IPS-18c (cell line): ENCODE measurements around the gene SUSD5.

Source experiments
- H3K4me3 ChIP-seq: 2 replicates; pipeline ENCODE4 v1.7.0; 2013; ENCODE audit warnings: low read depth, mild to moderate bottlenecking, low read length, moderate library complexity; ENCODE audit not compliant: insufficient read depth
- H3K9me3 ChIP-seq: one replicate; pipeline ENCODE4 v1.6.1; 2013; ENCODE audit warnings: mild to moderate bottlenecking, low read length, moderate library complexity; ENCODE audit not compliant: control insufficient read depth, insufficient read depth

The SUSD5 gene

GRCh38 chr3:33218446-33219174, at the start of gene SUSD5:
Gene SUSD5 (minus strand): TSS chr3:33218810. CDS start chr3:33218797, 13 bp downstream.
- Histone ChIP-seq H3K4me3 (peak within 1 kb of the TSS; percentile 64), H3K9me3 (no peaks in the 10 kb centered on the region)

GRCh38 chr3:33260104-33260503, 41.5 kb upstream of the SUSD5 start:
- H3K9me3 ChIP-seq, result no peaks in the 10 kb centered on the region
- no peak overlapping the region for H3K4me3 ChIP-seq

GRCh38 chr3:33256249-33256648, 37.6 kb upstream of the SUSD5 start:
- Histone ChIP-seq H3K4me3 (no peak overlapping the region), H3K9me3 (no peaks in the 10 kb centered on the region)

DNA sequence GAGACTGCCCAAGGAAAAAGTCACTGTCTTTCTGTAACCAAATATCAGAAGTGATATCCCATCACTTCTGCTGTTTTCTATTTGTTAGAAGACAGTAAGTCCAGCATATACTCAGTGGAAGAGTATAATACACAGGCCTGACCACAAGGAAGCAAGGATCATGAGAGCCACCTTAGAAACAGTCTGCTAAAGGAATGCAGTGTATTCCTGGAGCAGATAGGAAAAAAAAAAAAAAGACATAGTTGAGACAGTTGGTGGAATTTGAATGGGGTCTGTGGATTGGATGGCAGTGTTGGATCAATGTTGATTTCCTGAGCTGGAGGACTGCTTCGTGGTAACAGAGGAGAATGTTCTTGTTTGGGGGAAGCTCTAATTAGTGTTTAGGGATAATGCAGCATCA, 32.1 kb upstream of the SUSD5 start:
- Histone ChIP-seq H3K4me3 (no peak overlapping the region), H3K9me3 (no peaks in the 10 kb centered on the region)

DNA sequence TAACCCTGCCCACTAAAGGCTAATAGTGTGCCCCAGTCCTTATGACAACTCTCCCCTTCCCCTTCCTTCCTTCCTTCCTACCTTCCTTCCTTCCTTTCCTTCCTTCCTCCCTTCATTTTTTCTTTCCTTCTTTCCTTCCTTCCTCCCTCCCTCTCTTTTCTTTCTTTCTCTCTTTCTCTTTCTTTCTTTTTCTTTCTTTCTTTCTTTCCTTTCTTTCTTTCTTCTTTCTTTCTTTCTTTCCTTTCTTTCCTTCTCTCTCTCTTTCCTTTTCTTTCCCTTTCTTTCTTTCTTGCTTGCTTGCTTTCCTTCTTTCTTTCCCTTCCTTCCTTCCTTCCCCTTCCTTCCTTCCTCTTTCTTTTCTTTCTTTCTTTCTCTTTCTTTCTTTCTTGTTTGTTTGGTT, 28.2 kb upstream of the SUSD5 start:
- H3K4me3 ChIP-seq, result no peak overlapping the region
- no peaks in the 10 kb centered on the region for H3K9me3 ChIP-seq

GRCh38 chr3:33240261-33240660, 21.7 kb upstream of the SUSD5 start:
- Histone ChIP-seq H3K4me3 (no peak overlapping the region), H3K9me3 (peaks cover 2% of the 10 kb centered on the region)

DNA sequence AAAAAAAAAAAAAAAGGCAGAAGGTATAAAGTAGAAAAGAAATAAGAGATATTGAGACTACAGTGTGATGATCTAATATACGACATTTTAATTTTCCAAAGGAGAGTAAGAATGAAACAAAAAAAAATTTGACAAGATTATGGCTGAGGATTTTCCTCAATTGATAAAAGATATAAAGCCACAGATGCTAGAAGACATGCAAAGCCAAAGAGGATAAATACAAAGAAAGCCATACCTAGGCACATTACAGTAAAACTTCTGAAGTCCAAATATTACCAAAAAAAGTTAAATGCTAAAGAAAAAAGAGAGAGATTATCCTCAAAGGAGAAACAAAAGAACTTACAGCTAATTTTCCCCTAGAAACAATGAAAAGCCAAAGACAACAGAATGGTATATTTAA, 20.3 kb upstream of the SUSD5 start:
- no peak overlapping the region for H3K4me3 ChIP-seq
- H3K9me3 ChIP-seq, result peaks cover 2% of the 10 kb centered on the region

- peaks cover 2% of the 10 kb centered on the region for H3K9me3 ChIP-seq
- H3K4me3 ChIP-seq, result no peak overlapping the region
Observed at GRCh38 chr3:33237439-33237838, 18.8 kb upstream of the SUSD5 start.

GRCh38 chr3:33236005-33236404, 17.4 kb upstream of the SUSD5 start:
- H3K9me3 ChIP-seq, result peaks cover 2% of the 10 kb centered on the region
- no peak overlapping the region for H3K4me3 ChIP-seq

GRCh38 chr3:33233884-33234283, 15.3 kb upstream of the SUSD5 start:
- peaks cover 2% of the 10 kb centered on the region for H3K9me3 ChIP-seq
- H3K4me3 ChIP-seq, result no peak overlapping the region

DNA sequence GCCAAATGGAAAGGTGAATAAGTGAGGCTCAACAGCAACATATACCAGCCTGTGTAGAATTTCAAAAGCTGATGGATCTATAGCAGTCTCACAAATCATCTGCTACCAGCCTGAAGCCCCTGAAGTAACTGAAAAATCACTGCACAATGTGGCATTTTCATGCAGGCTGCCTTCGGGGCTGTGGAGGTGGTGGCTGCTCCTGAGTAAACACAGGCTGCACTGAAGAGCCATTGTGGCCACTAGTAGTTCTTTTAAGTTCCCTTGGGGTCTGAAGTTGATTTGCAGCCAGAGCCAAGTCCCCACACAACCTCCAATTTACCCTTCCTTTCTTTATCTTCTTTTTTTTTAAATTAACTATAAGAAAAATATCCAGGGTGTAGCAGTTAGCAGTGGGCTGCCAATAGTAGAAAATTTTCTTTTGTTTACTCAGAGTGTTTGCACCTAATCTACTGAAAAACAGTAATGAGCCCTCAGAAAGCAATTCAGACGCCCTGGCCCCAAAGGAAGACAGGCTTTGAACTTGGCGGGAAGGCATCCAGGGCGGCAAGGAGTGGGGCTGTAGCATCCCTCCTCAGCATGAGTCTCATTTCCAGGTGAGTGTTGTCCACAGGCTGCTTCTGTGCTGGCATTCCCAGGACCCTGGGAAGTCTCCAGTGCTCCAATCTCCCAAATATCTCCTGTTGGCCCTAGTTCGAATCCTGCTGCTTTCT, 13.3 kb upstream of the SUSD5 start:
- no peaks in the 10 kb centered on the region for H3K9me3 ChIP-seq

DNA sequence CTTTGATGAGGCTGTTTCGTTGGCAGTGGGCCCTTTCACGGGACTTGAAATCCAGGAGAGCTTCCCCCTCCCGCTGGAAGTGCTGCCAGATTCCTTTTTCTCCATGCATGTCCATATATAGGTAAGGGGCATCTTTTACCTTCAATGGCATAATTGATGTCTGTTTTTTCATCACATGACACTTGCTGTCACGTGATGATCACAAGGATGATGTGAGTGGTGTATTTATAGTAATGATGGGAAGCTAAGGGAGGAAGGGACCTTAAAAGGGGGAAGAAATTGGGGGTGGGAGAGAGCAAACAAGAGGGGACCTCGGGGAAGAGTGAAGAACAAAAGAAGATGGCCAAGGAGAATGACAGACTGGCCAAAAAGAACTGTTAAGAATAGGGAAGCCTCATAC, 11.3 kb upstream of the SUSD5 start:
- no peak overlapping the region for H3K4me3 ChIP-seq
- no peaks in the 10 kb centered on the region for H3K9me3 ChIP-seq

More for the DNA sequence above, 13.3 kb upstream of the SUSD5 start:
- no peak overlapping the region for H3K4me3 ChIP-seq

GRCh38 chr3:33229066-33229465, 10.5 kb upstream of the SUSD5 start:
- Histone ChIP-seq H3K4me3 (no peak overlapping the region), H3K9me3 (no peaks in the 10 kb centered on the region)

DNA sequence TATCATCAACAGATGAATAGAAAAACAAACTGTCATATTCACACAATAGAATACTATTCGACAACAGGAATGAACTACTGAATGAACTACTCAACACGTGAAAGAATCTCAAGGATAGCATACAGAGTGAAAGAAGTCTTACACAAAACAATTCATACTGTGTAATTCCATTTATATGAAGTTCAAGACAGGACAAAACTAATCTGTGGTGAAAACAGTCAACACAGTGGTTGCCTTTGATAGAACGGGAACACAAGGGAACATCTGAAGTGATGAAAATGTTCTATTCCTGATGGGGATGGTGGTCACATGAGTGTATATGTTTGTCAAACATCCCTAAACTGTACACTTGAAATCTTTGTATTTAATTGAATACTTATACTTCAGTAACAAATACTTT, 2.6 kb upstream of the SUSD5 start:
- H3K9me3 ChIP-seq, result no peaks in the 10 kb centered on the region
- no peak overlapping the region for H3K4me3 ChIP-seq

DNA sequence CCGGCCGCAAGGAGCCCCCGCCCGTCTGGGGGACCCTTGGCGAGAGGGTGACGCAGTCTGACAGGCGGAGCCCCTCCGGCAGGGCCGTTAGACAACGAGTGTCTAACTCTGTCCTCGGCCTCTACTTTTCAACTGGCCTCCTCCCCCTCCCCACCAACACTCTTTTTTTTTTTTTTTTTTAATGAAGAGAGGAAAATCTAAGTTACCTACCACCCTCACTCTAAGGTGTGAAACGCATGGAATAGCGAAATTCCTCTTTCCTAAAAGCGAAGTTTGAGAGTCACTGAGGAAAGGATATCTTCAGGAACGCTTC, 521 bp upstream of the SUSD5 start:
- Histone ChIP-seq H3K4me3 (peak overlapping the region; percentile 64), H3K9me3 (no peaks in the 10 kb centered on the region)

DNA sequence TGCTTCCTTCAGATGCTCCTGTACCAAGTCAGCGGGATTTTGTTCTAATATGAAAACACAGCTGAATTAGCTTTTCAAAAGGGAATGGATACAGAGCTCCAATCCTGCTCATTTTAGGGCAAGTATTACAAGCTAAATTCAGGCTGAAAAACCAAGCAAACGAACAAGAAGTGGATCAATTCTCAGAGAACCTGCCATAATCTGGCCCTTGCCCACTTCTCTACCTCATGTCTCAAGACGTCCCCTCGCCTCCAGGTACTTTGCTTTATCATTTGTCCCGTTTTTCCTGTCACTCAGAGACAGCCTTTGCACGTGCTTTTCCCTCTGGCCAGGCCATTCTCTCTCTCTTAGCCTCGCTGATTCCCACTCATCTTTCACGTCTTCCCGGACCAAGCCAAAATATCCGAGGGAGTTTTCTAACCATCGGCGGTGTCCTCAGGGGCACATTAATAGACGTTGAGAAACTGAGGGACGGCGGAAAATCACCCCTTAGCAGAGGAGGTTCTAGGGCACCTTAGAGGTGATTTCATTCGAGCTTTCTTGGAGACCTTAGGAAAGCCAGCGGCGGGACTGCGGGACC, 654 bp downstream of the SUSD5 start:
- Histone ChIP-seq H3K4me3 (peak overlapping the region; percentile 64), H3K9me3 (no peaks in the 10 kb centered on the region)

GRCh38 chr3:33215739-33216138, 2.9 kb downstream of the SUSD5 start:
- Histone ChIP-seq H3K9me3 (no peaks in the 10 kb centered on the region), H3K4me3 (no peak overlapping the region)

- no peak overlapping the region for H3K4me3 ChIP-seq
- no peaks in the 10 kb centered on the region for H3K9me3 ChIP-seq
Observed at GRCh38 chr3:33212406-33212805, 6.2 kb downstream of the SUSD5 start.
